CD4-positive, alpha-beta T cell treated with Interferon gamma for 1 hour (primary cell): ENCODE data around the gene PAK1IP1.
"Not testable (repeated sequence)": the region's sequence is repeated elsewhere in the genome, so short reads cannot be mapped to it uniquely, and the experiment has no call there.

ENCODE experiments used
- DNase-seq: peaks from one replicate; pipeline ENCODE4 v3.0.0-alpha.2; 2020

The PAK1IP1 gene

DNA sequence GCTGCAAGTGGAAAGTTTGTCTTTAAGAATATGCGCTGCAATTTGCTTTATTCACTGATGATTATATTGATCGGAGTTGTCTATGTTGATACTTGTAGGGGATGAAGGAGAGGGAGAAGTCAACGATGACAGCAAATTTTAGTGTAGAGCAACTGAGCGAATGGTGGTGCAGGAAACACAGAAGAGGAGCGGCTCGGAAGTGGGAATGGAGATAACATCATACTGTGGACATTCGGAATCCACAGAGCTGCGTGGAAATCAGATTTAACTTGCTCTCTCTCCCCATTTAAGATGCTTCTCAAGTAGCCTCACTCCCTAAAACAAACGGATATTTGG, 52.1 kb downstream of the PAK1IP1 start:
- DNase-seq, result no peak

- peak; percentile 98 for DNase-seq
Measured at GRCh38 chr6:10747251-10747972, 52.6 kb downstream of the PAK1IP1 start, which contains the start of gene TMEM14B. TMEM14B (plus strand) TSS chr6:10747805; CDS start chr6:10749246, 1,441 bp downstream.

DNA sequence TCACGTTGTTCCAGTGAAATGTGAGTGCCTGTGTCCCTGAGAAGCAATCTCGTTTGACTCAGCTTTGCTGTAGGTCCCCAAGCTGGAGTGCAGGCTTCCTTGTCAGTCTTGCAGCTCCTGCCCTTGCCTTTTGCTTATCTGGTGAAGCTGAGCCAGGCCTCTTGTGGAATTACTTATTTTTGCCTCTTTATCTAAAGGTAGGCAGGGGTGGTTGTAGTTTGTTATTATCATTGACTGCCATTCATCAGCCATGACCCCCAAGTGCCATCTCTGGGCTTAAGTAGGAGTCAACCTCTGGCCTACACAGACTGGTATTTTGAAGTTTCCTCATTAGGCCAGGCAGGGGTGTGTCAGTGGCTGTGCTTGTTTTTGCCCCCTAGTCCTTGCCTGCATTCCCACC, 55.0 kb downstream of the PAK1IP1 start:
- DNase-seq, result no peak

DNA sequence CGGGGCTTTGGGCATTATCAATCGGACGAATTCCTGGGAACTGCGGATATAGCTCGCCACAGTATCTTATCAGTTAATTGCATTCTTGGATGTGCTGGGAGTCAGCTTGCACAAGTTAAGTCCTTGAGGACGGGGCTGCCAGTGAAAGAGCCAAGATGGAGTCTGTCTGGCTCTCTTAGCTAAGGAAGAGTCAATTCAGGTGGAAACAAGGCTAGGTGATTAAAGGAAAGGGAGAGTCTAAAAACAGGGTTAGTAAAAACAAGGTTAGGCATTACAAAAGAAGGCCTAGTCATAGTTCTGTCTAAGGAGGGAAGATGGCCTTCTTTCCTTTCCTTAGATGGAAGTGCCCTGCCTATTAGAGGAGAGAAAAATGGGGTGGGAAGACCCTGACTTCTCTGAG, 55.8 kb downstream of the PAK1IP1 start:
- DNase-seq, result not testable (repeated sequence)

DNA sequence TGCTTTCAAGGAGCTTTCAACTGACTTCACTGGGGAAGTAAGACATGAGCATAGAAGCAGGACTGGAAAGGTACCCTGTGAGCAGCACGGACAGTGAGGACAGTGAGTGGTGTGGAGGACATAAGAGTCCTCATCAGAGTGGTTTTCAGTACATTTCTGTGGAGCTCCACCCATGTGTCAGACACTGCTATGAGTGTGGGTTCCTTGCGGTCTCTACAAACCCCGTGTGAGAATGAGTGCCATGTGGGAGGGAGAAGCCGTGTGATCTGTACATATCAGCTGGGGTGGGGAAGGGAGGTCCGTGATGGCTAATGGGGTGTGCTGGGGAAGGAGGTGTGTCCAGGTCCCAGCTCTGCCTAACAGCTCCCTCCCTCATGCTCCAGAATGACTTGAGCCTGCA, 57.0 kb downstream of the PAK1IP1 start:
- DNase-seq, result peak; percentile 20

DNA sequence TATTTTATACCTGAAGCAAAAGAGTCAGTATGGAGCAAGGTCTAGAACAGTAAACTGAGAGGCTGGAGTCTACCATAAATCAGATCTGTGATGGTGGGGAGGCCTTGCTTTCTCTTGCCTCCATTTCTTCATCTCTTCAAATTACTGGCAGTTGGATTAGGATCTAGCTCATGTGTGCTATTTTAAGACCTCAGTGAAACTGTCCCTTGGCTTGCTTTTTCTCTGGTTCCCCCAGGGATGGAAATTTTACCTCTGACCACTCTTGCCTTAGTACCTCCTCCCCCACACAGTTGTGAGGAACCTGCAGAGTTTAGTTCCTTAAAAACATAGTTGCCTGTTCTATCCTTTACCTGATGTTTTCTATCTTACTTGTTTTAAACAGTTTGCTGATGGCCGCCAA, 61.3 kb downstream of the PAK1IP1 start:
- no peak for DNase-seq
